NCI-H2171 treated with DMSO at 0.1 percent for 48 hours (cell line): ENCODE data around the gene SRGAP1.
"Not testable (repeated sequence)": the region's sequence is repeated elsewhere in the genome, so short reads cannot be mapped to it uniquely, and the experiment has no call there.

Source experiments
- DNase-seq: peaks from one replicate; lab custom pipeline; 2025; lab: John Stamatoyannopoulos, UW

SRGAP1 gene

DNA sequence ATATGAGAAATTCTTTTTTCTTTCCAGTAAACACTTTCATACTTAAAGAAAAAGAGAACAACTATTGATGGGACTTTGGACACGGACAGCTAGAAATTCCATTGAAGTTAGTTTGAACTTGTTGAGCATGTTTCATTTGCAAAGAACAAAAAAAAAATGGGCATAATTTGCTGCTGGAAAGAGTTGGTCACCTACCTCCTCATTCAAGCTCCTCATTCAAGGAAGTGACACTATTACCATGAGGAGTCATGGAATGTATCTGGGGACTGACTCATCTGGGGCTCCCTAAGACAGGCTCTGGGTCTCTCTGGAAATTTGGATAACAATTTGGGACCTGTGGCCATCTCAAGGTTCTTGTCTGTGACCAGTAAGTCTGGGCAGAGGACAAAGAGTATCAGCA is 327.2 kb downstream of the SRGAP1 start:
- no peak for DNase-seq

DNA sequence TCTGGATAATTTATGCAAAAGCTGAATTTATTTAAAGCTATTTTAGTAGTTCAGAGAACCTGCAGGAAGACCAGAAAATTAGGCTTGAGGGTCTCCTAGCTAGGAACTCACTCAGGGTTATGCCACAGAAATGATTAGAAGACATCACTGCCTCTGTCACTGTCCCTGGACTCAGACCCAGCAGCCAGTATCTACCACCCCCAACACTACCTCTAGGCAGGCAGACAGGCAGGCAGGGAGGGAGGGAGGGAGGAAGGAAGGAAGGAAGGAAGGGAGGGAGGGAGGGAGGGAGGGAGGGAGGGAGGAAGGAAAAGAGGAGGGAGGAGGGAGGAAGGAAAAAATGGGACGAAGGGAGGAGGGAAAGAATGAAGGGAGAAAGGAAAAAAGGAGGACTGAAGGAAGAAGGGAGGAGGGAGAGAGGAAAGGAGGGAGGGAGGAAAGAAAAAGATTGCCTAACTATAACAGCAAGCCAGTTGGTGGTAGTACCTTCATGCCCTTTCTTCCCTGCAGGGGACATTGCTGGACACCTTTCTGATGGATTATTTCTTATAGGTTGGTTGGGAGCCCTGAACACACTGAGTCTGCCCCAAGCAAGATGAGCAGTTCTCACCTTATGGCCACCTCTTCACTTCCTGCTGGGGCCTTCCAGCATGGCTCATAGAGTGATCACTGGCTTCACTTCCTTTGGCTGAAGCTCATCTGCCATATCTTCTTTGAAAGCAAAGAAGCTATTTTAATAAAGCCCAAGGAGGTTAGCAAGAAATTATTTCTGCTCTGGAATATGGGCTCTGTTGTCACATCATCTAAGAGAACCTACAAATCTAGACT is 327.9 kb downstream of the SRGAP1 start:
- no peak for DNase-seq

DNA sequence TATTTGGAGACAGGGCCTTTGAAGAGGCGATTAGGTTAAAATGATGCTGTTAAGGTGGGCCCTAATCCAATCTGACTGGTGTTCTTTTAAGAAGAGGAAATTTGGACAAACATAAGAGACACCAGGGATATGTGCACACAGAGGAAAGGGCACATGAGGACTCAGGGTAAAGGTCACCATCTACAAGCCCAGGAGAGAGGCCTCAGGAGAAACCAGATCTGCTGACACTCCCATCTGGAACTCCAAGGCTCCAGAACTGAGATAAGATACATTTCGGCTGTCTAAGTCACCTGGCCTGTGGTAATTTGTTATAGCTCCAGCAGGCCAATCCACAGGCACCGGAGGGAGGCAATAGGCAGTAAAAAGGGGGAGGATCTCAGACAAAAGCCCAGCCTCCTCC is 329.0 kb downstream of the SRGAP1 start:
- DNase-seq: peak; percentile 34

DNA sequence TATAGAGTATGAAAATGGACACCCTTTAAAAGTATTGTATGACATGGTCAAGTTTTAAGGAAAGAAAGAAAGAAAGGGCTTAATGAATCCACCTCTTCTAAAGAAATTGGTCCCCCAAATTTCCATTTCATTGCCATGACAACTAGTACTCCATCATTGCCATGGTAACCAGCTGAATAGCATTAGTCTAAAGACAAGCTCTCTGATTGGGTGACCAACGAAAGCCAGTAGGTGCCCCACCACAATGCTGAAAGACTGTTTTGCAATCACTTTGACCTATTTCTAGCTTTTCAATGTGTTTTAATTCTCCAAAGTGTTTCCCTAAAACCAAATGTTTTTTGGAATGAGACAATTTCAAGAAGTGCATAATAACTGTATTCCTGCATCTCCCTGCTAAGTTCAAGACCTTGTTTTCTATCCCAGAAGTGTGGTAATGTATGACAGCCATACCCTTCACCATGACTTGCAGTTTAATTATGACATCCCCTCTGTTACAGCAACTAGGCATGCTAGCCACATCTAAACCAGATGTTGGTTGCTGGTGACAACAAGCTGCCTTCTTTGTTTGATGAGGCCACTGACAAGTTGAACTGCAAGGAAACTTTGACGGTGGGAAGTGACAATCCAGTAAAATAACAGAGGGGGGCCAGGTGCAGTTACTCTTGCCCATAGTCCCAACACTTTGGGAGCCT is 330.9 kb downstream of the SRGAP1 start:
- no peak for DNase-seq

DNA sequence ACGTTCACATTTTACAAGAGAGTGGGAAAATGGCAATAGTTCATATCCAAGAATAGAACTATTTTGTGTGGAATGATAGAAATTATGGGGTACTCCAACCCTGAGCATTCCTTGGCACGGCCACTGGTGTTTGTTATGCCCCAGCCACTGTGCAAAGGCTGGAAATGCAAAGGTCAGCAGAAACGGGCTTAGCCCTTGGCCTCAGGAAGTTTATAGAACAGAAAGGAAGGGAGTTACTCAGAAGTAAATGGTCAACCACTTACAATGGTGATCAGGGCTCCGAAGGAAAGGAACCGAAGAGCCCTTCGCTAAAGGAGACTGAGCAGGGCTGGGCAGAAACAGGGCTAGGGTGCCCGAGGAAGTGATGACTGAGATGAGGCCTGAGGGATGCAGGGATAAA is 332.5 kb downstream of the SRGAP1 start:
- DNase-seq: no peak

DNA sequence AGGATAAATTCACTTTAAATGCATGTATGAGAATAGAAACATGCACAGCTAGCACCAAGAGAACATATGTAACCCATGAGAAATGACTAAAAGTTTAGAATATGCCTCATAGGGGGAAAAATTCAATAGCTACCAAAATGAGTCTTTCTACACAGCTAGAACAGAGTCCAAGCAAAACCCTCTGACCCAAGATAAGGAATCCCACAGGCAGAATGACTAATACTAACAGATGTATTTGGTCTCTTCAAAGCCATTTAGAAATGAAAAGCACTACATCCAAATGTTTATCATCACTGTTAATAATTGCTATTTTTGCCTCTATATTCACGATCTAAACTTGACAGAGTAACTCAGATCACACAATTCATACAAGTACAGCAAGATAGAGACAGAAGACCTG is 333.6 kb downstream of the SRGAP1 start:
- DNase-seq: no peak

DNA sequence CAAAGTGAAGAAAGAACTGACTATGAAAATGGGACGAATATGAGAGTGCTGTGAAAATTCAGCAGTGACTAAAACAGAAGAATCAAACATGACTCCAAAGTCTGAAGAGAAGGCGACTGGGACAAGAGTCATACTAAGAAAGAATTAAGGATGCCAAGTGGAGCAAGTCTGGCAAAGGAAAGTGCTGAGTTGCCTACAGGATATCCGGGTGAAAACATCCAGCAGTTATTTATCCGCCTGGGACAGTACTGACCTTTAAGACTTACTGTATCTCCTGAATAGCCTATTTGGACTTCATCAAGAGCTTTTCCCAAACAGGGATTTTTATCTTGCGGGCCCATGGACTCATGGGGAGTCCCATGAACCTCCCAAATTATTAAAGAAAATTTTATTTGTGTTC is 336.5 kb downstream of the SRGAP1 start:
- DNase-seq: no peak

DNA sequence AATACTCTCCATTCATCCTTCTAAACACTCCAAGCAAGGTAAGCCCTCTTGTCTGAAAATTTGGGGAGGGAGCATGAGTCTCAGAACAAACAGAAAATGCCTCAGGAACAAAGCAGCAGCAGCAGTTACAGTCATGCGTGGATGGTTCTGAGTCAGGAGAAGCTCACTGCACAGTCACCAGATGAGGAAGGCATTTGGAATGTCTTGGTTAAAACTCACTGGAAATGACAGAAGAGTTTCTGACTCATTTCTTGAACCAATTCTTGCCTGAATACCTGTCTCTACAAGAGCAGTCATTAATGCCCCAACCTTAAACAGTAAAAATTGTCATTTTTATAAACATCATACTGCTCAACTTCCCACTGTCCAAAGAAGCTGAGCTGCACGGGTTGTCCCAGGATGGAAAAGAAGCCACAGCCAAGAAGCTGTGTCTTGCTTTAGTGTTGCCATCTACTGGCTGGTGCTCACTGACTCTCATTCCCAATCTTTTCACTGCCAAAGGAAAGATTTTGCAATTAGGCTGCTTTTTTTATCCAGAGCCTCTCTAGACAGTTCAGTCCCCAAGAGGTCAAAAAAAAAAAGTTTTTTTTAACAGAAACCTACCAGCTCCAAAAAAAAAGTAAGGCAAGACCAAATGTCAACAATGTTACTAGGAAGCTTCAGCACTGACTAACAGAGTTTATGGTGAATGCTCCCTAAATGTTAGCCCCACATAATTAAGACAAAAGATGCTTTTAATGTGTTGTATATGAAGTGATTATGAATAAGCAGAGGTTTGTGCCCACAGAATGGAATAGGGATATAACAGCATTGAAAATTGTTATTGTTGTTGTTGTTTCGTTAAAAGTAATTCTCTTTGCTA is 337.2 kb downstream of the SRGAP1 start:
- DNase-seq: peak; percentile 50

DNA sequence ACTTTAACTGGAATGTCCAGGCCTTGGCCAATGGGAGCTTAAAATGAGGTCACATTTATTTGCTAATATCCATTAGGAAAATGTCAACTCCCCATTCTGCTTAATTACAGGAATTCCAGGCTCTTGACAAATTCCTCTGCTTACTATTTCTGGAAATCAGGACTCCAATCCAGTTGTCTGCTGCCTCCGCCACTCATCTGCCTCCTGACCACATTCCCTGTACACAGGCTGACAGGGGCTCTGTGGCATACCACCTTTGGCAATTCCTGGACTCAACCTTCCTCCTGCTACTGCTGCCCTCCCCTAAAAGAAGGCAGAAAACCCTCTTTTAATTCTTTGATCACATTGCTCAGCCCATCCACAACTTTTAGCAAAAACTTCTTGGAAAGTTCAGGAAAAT is 339.7 kb downstream of the SRGAP1 start:
- DNase-seq: no peak

DNA sequence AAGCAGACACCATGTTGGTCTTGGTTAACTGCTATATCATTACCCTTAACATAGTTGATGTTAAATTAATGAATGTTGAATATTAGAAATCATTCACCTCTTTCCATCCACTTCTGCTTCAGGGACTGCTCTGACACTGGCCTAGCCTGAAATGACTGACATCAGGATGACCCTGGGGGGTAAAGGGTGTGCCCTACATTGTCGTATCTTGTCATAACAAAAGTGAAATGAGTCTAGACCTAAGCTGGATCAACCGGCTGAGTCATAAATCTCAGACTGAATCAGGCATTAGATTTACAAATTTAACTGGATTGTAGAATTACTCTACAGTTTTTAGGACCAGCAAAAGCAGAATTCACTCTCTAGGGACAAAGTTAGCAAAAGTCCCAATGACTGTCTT is 342.3 kb downstream of the SRGAP1 start:
- no peak for DNase-seq

DNA sequence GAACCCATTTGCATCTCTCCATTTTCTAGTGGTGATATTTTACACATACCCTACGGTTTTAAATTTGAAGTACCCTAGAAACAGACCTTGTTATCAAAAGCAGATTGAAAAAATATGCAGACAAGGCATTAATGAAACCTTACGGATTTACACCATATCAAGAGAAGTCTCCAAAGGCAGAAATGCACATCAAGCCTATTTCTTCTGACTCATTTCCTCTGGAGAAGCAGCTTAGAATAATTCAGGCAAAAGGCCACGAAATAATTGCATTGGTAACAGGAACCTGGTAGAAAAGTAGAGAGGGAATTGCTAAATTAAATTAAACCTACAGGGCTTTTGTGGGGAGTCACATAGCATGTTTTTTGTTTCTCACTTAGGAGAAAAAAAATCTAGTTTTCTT is 342.9 kb downstream of the SRGAP1 start:
- DNase-seq: no peak

DNA sequence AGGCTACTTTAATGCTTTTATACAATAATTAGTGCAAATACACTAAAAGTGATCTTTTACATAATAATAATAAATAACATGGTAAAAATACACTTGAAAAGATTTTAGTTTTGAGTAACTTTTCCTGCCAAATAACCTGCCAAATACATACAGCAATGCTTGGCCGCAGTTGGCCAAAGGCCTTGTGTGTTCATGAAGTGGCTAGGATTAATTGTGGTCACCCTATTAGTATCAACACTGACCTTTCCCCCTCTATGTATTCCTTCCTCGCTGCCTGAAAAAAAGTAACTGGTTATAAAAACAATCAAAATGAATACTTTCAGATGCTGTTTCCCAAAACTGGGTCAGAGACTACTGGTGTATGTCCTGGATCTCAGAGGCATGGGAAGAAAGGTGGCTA is 343.3 kb downstream of the SRGAP1 start:
- no peak for DNase-seq

DNA sequence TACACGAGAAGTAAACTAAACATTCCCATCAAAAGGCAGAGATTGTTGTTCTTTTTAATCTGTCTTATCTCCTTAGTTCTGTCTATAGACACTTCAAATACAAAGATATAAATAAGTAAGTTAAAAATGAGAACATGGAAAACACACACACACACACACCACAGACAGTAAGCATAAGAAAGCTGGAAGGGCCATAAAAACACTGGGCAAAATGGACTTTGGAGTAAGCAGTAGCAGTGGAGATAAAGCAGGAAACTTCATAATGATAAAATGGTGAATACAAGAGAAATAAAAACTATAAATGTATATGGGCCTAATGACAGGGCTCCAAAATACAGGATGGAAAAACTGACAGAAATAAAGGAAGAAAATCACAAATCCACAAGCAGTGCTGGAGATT is 345.0 kb downstream of the SRGAP1 start:
- no peak for DNase-seq

DNA sequence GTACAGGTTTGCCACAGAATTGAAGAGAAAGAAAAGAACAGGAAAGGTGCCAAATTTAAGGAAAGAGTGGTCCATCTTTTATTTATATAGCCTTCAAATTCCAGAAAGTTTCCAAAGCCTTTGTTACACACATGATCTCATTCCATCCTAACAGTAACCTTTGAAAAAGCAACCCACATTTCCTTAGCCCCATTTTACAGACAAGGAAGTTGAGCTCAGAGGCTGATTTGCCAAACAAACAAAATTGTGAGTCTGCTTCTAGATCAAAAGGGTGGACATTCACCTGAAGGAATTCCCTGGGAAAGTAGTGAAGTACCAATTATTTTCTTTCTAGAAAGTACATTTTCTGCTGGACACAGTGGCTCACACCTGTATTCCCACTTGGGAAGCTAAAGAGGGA is 345.6 kb downstream of the SRGAP1 start:
- no peak for DNase-seq

DNA sequence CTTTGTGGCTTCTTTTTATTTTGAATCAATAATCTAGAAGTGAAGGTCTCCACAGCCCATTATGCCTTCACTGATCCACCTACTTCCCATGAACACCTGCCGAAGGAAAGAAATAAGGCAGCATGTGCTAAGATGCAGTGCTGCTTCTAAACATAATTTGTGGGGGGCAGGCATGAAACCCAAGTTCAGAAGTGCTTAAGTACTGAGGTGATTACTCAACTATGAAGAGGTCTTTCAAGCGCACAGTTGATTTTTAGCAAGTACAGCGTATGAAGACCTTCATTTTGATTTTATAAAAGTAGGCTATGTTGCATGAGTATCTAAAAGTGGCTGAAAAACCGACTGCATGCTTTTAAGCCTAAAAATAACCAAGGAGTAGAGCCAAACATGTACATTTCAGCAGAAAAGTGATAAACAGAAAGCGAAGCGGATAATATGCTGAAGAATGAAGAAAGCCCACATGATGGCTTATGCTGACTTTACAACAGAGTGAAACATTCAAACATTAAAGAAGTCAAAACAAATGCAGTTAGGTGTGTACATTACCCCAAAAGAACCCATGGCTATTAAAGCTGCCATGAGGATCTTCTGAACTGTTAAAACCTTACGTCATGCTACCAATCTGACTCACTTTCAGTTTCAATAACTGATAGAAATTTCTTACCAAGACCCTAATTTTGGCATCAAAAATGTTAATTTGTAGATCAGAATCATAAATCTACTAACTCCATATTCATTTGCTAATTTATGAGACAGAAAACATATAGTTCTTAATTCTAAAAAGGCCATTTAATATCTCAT is 348.3 kb downstream of the SRGAP1 start:
- DNase-seq: no peak

DNA sequence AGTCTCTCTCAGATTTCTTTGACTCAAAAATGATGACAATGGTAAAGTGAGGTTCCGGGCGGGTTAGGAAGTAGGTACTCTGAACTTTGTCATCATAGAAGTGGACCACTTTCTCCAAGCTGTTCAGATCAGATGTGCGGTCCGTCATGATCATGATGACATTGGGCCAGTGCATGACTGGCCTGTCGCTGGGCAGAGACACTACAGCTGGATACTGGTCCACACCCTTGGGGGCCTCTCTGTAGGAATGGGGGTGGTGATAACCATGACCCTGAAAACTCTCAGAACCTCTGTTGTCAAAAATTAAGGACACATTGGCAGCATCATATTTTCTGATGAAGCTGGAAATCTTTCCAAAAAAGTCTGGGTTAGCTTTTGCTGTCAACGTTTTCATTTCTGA is 349.4 kb downstream of the SRGAP1 start:
- no peak for DNase-seq

DNA sequence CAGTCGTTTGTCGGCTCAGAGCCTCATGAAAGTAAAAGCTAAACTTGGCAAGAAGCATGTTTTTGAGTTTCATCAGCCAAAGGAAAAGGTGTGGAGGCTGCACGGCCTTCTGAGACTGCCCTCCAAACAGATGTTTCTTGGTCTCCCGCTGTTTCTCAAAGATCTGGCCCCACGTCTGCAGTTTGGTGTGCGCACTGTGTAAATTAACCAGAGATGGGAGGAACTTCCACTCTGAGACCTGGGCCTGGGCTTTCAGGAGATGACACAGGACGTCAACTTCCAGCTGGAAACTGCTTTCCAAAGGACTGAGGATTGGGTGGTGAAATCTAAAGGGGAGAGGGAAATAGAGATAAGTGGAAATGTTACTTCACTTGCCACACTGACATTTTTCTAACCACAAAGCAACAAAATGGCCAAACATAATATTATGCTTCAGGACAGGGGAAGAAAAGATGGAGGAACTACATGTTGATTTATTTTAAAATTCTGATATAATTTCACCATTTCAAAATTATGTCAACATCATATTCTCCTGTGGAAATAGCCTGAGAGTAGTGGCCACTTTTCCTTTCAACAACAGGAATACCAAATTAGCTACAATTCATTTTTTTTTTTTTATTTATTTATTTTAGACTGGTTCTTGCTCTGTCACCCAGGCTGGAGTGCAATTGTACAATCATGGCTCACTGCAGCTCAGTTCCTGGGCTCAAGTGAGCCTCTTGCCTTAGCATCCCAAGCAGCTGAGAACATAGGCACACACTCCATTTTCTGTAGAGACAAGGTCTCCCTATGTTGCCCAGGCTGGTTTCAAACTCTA is 350.0 kb downstream of the SRGAP1 start:
- no peak for DNase-seq

DNA sequence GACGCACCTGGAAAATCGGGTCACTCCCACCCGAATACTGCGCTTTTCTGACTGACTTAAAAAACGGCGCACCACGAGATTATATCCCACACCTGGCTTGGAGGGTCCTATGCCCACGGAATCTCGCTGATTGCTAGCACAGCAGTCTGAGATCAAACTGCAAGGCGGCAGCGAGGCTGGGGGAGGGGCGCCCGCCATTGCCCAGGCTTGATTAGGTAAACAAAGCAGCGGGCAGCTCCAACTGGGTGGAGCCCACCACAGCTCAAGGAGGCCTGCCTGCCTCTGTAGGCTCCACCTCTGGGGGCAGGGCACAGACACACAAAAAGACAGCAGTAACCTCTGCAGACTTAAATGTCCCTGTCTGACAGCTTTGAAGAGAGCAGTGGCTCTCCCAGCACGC is 351.3 kb downstream of the SRGAP1 start:
- DNase-seq: not testable (repeated sequence)

DNA sequence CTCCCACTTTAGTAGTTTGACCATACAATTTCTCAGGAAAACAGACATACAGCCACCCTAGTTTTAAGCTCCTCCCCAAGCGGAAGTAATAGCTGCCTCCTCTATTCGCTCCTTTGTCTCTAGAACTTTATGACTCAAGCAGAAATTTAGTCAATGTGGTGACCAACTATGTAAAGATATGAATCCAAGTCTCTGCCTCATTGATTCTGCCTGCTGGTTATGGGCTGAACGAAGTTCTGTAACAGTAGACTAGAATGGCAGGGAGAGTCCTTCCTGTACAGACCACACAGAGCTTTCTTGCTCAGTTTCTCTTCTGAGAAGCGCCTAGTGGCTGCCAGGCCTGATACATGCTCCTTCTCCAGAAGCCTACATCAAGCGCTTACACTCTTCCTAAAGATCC is 358.5 kb downstream of the SRGAP1 start:
- DNase-seq: no peak

DNA sequence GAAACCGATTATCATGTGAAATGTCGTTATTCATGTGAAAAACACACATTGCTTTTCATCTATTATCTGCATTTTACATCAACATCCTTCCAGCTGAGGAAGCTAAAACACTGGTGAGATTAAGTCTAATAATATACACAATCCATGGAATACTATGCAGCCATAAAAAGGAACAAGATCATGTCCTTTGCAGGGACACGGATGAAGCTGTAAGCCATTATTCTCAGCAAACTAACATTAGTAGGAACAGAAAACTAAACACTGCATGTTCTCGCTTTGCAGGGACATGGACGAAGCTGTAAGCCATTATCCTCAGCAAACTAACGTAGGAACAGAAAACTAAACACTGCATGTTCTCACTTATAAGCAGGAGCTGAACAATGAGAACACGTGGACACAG is 359.3 kb downstream of the SRGAP1 start:
- DNase-seq: no peak

DNA sequence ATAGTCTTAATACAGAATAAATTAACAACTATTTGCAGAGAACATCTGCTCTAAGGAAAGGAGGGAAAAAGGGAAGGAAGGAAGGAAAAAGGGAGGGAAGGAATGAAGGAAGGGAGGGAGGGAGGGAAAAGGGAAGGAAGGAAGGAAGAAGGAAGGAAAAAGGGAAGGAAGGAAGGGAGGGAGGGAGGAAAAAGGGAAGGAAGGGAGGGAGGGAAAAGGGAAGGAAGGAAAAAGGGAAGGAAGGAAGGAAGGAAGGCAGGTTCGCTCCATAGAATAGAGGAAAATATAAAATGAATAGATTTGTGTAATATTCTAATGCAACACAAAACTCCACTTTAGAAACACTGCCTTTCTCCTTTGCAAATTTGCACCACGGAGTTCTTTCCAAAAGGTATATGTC is 361.0 kb downstream of the SRGAP1 start:
- DNase-seq: no peak
